ENCODE results near the gene MX1.

Gene MX1

DNA sequence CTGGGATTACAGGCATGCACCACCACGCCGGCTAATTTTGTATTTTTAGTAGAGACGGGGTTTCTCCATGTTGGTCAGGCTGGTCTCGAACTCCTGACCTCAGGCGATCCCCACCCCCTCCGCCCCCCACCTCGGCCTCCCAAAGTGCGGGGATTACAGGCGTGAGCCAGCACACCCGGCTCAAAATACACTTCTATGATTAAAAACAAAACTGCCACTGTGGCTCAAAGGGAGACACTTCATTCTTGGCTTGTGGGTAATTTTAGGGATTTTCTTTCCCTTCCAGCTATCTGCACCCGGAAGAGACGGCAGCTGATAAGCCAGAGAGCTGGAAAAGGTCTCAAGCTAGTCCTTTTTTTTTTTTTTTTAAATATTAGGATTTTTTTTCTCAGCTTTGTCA is 57.4 kb downstream of the MX1 start:
- DNase-seq = no peak
- H3K27me3 ChIP-seq = no peaks in the 10 kb centered on the region
- H3K9me3 ChIP-seq = no peaks in the 10 kb centered on the region
- no peaks in the 10 kb centered on the region for H3K36me3 ChIP-seq
- TF ChIP-seq CTCF (IDR thresholded peaks at IDR 0.05; ENCODE audit: low read depth, low read length) = no peak
- no peak overlapping the region for H3K4me3 ChIP-seq (ENCODE audit: low read depth, low read length)
- no peaks in the 10 kb centered on the region for H3K4me1 ChIP-seq

DNA sequence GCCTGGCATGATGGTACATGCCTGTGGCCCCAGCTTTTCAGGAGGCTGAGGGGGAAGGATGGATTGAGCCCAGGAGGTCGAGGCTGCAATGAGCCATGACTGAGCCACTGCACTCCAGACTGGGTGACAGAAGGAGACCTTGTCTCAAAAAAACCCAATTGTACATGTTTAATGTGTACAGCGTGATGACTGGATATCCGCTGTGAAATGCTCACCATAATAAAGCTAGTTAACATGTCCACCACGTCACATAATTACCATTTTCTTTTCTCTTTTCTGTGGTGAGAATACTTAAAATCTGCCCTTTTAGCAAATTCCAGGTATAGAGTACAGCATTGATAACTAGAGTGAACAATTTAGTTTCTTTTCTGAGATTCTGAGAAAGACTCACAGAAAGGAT is 57.9 kb downstream of the MX1 start:
- no peak for DNase-seq
- Histone ChIP-seq H3K4me1 (no peaks in the 10 kb centered on the region), H3K27me3 (no peaks in the 10 kb centered on the region), H3K4me3 (ENCODE audit: low read depth, low read length) (no peak overlapping the region), H3K9me3 (no peaks in the 10 kb centered on the region; the same call in 1 of the 2 replicates), H3K36me3 (no peaks in the 10 kb centered on the region)
- TF ChIP-seq CTCF (IDR thresholded peaks at IDR 0.05; ENCODE audit: low read depth, low read length) = no peak

DNA sequence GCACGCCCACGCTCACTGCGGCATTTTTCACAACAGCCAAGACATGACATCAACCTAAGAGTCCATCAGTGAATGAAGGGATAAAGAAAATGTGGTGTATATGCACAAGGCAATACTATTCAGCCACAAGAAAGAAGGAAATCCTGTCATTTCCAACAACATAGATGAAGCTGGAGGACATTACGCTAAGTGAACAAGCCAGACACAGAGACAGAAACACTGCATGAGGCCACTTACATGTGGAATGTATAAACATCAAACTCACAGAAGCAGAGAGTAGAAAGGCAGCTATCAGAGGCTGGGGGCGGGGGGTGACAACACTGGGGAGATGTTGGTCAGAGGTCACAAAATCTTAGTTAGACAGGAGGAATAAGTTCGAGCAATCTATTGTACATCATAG is 61.0 kb downstream of the MX1 start:
- DNase-seq = no peak
- no peak overlapping the region for H3K4me3 ChIP-seq (ENCODE audit: low read depth, low read length)
- TF ChIP-seq CTCF (IDR thresholded peaks at IDR 0.05; ENCODE audit: low read depth, low read length) = no peak
- H3K9me3 ChIP-seq = no peaks in the 10 kb centered on the region; the same call in 1 of the 2 replicates
- no peaks in the 10 kb centered on the region for H3K36me3 ChIP-seq
- no peaks in the 10 kb centered on the region for H3K4me1 ChIP-seq
- H3K27me3 ChIP-seq = no peaks in the 10 kb centered on the region

GRCh38 chr21:41488080-41488479 is 62.0 kb downstream of the MX1 start:
- no peak for DNase-seq
- Histone ChIP-seq H3K4me1 (no peaks in the 10 kb centered on the region), H3K27me3 (no peaks in the 10 kb centered on the region), H3K36me3 (no peaks in the 10 kb centered on the region), H3K4me3 (ENCODE audit: low read depth, low read length) (no peak overlapping the region), H3K9me3 (no peaks in the 10 kb centered on the region; the same call in 1 of the 2 replicates)
- no peak for TF ChIP-seq CTCF (IDR thresholded peaks at IDR 0.05; ENCODE audit: low read depth, low read length)

- no peak for DNase-seq
- Histone ChIP-seq H3K9me3 (no peaks in the 10 kb centered on the region; the same call in 1 of the 2 replicates), H3K4me1 (no peaks in the 10 kb centered on the region), H3K27me3 (no peaks in the 10 kb centered on the region), H3K4me3 (ENCODE audit: low read depth, low read length) (no peak overlapping the region), H3K36me3 (no peaks in the 10 kb centered on the region)
- no peak for TF ChIP-seq CTCF (IDR thresholded peaks at IDR 0.05; ENCODE audit: low read depth, low read length)
Observed at GRCh38 chr21:41489329-41489728, 63.3 kb downstream of the MX1 start.

DNA sequence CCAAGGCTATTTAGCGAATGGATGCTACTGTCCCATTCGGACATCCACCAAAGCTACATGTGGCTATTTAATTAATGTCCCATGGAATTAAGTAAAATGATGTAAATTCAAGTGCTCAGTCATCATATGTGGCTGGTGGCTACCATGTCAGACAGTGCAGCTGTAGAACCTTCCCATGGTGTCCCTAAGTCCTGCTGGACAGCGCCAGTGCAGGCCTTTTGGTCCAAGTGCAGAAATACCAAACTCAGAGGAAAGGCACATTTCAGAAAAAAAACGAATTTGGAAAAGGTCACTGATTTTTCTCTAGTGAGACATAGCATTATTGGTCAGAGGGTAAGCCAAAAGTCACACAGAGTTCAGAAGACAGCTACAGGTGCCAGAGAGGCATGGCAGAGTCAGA is 64.3 kb downstream of the MX1 start:
- H3K36me3 ChIP-seq = no peaks in the 10 kb centered on the region
- no peaks in the 10 kb centered on the region; the same call in 1 of the 2 replicates for H3K9me3 ChIP-seq
- DNase-seq = no peak
- H3K4me3 ChIP-seq (ENCODE audit: low read depth, low read length) = no peak overlapping the region
- no peaks in the 10 kb centered on the region for H3K27me3 ChIP-seq
- no peak for TF ChIP-seq CTCF (IDR thresholded peaks at IDR 0.05; ENCODE audit: low read depth, low read length)
- no peaks in the 10 kb centered on the region for H3K4me1 ChIP-seq

Measured in BE2C (cell line).